NCI-H2029 (cell line): ENCODE data around the gene SLC25A21.
"Not testable (repeated sequence)": the region's sequence is repeated elsewhere in the genome, so short reads cannot be mapped to it uniquely, and the experiment has no call there.

Experiments
- DNase-seq: peaks from one replicate; lab custom pipeline; 2025; lab: John Stamatoyannopoulos, UW

The SLC25A21 gene

GRCh38 chr14:36702474-36702873 lies 469.9 kb downstream of the SLC25A21 start:
- no peak for DNase-seq

- no peak for DNase-seq
Observed at GRCh38 chr14:36701132-36701531, 471.3 kb downstream of the SLC25A21 start.

- DNase-seq, result no peak
Observed at GRCh38 chr14:36700651-36701050, 471.8 kb downstream of the SLC25A21 start.

GRCh38 chr14:36699420-36699819 lies 473.0 kb downstream of the SLC25A21 start:
- DNase-seq, result not testable (repeated sequence)

GRCh38 chr14:36690311-36691040 lies 481.9 kb downstream of the SLC25A21 start:
- peak; percentile 27 for DNase-seq

GRCh38 chr14:36684946-36685345 lies 487.5 kb downstream of the SLC25A21 start:
- no peak for DNase-seq

GRCh38 chr14:36683083-36683724 lies 489.2 kb downstream of the SLC25A21 start:
- no peak for DNase-seq

- DNase-seq, result no peak
Observed at GRCh38 chr14:36682338-36682737, 490.1 kb downstream of the SLC25A21 start.

GRCh38 chr14:36676236-36676635 lies 496.2 kb downstream of the SLC25A21 start:
- no peak for DNase-seq

GRCh38 chr14:36675581-36675980 lies 496.8 kb downstream of the SLC25A21 start:
- DNase-seq, result no peak

GRCh38 chr14:36674659-36675058 lies 497.7 kb downstream of the SLC25A21 start:
- DNase-seq, result no peak

- no peak for DNase-seq
Observed at GRCh38 chr14:36672095-36672494, 500.3 kb downstream of the SLC25A21 start.

GRCh38 chr14:36671149-36671548 lies 501.3 kb downstream of the SLC25A21 start:
- no peak for DNase-seq

- no peak for DNase-seq
Observed at GRCh38 chr14:36667679-36668078, 504.7 kb downstream of the SLC25A21 start.

- no peak for DNase-seq
Observed at GRCh38 chr14:36666416-36667206, 505.8 kb downstream of the SLC25A21 start.

GRCh38 chr14:36665887-36666415 lies 506.5 kb downstream of the SLC25A21 start:
- no peak for DNase-seq

GRCh38 chr14:36664322-36665193 lies 507.8 kb downstream of the SLC25A21 start:
- DNase-seq, result no peak

- no peak for DNase-seq
Observed at GRCh38 chr14:36663404-36664321, 508.7 kb downstream of the SLC25A21 start.

GRCh38 chr14:36662543-36663403 lies 509.6 kb downstream of the SLC25A21 start:
- peak; percentile 36 for DNase-seq

GRCh38 chr14:36662258-36662542 lies 510.2 kb downstream of the SLC25A21 start:
- no peak for DNase-seq
